ENCODE measurements around the gene GPR152. TPM values are rescaled to one million over a fixed set of nuclear protein-coding genes. Genes with fewer than 3 reads are reported as not detected.

The GPR152 gene
- total RNA-seq, 2 experiments from 2014 or later, result not detected

GRCh38 chr11:67437082-67437808 lies 15.3 kb downstream of the GPR152 start, which contains the start of gene PTPRCAP:
PTPRCAP (minus strand) TSS chr11:67437682; CDS start chr11:67437619, 63 bp downstream.
- peaks cover 69% of the 10 kb centered on the region for H3K4me1 Mint-ChIP-seq (ENCODE audit: low read depth)
- peaks cover 40% of the 10 kb centered on the region for H3K36me3 ChIP-seq (ENCODE audit: insufficient read depth, low read length)
- DNase-seq (peak; percentile 57 to 91 (median 82)), ATAC-seq (ENCODE audit: poor library complexity) (peak; percentile 59)
- H3K27me3 Mint-ChIP-seq, result no peaks in the 10 kb centered on the region
- H3K4me1 ChIP-seq (ENCODE audit: insufficient read depth, low read length), result peaks cover 81% of the 10 kb centered on the region
- H3K27ac ChIP-seq (ENCODE audit: low read depth in 1 of 2, low read length in 2 of 2), result peak within 1 kb of the TSS; percentile 72 to 94
- H3K9me3 ChIP-seq (ENCODE audit: control insufficient read depth in 1 of 2, insufficient read depth in 1 of 2, low read length in 2 of 2), result no peaks in the 10 kb centered on the region
- H3K9me3 Mint-ChIP-seq, result no peaks in the 10 kb centered on the region
- H3K27ac Mint-ChIP-seq, result peak within 1 kb of the TSS; percentile 98
- intact Hi-C loops (cut with DNase I, micrococcal nuclease), result loop anchor here (1.0 to 2.0 kb wide), 6 partner anchors 9 to 70 kb away; partner anchors contain the start of genes PPP1CA (in 1 of the 2) and TMEM134 (in 1 of the 2)
- H3K27me3 ChIP-seq (ENCODE audit: control insufficient read depth in 1 of 2, insufficient read depth in 2 of 2, low read length in 2 of 2), result no peaks in the 10 kb centered on the region
- H3K4me3 Mint-ChIP-seq, result peak within 1 kb of the TSS; percentile 98
- POLR2A ChIA-PET, result interaction anchor here (0.6 to 17.7 kb wide), 29 partner anchors 9 to 1016 kb away, joined by 3 to 411 read pairs (median 8); partner anchors contain the start of genes AIP, CABP4, CARNS1 and CDK2AP2
- CTCF ChIA-PET, result interaction anchor here (0.9 to 4.3 kb wide), 9 partner anchors 17 to 86 kb away, joined by 3 to 21 read pairs (median 4); partner anchors contain the start of genes PPP1CA, TBC1D10C and TMEM134
- TF ChIP-seq CTCF (IDR thresholded peaks at IDR 0.05), result no peak
- peak within 1 kb of the TSS; percentile 97 for H3K4me3 ChIP-seq (ENCODE audit: low read length)
- peaks cover 60% of the 10 kb centered on the region for H3K36me3 Mint-ChIP-seq (ENCODE audit: low read depth)

- H3K9me3 Mint-ChIP-seq, result no peaks in the 10 kb centered on the region
- Histone ChIP-seq H3K9me3 (ENCODE audit: control insufficient read depth in 1 of 2, insufficient read depth in 1 of 2, low read length in 2 of 2) (no peaks in the 10 kb centered on the region), H3K36me3 (ENCODE audit: insufficient read depth, low read length) (peaks cover 47% of the 10 kb centered on the region), H3K4me3 (ENCODE audit: low read length) (peak overlapping the region; percentile 97), H3K27me3 (ENCODE audit: control insufficient read depth in 1 of 2, insufficient read depth in 2 of 2, low read length in 2 of 2) (no peaks in the 10 kb centered on the region), H3K4me1 (ENCODE audit: insufficient read depth, low read length) (peaks cover 81% of the 10 kb centered on the region), H3K27ac (ENCODE audit: low read depth in 1 of 2, low read length in 2 of 2) (peak overlapping the region in 1 of 2 donors; percentile 94)
- intact Hi-C loops (cut with DNase I, micrococcal nuclease), result loop anchor here (1.0 to 2.0 kb wide), 6 partner anchors 10 to 70 kb away; partner anchors contain the start of genes PPP1CA (in 1 of the 2) and TMEM134 (in 1 of the 2)
- H3K4me3 Mint-ChIP-seq, result peak overlapping the region; percentile 98
- CTCF ChIA-PET, result interaction anchor here (0.9 to 4.3 kb wide), 8 partner anchors 16 to 91 kb away, joined by 3 to 21 read pairs (median 4); partner anchors contain the start of genes PPP1CA and TBC1D10C
- no peak for TF ChIP-seq CTCF (IDR thresholded peaks at IDR 0.05)
- POLR2A ChIA-PET, result interaction anchor here (0.6 to 17.7 kb wide), 27 partner anchors 8 to 1937 kb away, joined by 3 to 411 read pairs (median 11); partner anchors contain the start of genes AIP, CABP4, CARNS1 and CDK2AP2
- ATAC-seq (ENCODE audit: poor library complexity) (peak; percentile 13), DNase-seq (peak in 13 of 14 experiments; percentile 55 to 82 (median 69))
- H3K27me3 Mint-ChIP-seq, result no peaks in the 10 kb centered on the region
- H3K36me3 Mint-ChIP-seq (ENCODE audit: low read depth), result peaks cover 63% of the 10 kb centered on the region
- H3K4me1 Mint-ChIP-seq (ENCODE audit: low read depth), result peaks cover 71% of the 10 kb centered on the region
- H3K27ac Mint-ChIP-seq, result peak overlapping the region; percentile 98
Measured at GRCh38 chr11:67436459-67437081, 16.0 kb downstream of the GPR152 start.
